SU-DHL-6 (cell line): Measurements from ENCODE around the gene CLPTM1L.

ENCODE experiments used
- CTCF ChIP-seq: fragments of 200-600 bp; sonication (generic); IDR thresholded peaks from one replicate; pipeline ENCODE4 v1.5.1; 2017; ENCODE audit warnings: antibody characterized with exemption, mild to moderate bottlenecking, low read length, moderate library complexity; ENCODE audit not compliant: insufficient read depth, poor library complexity, severe bottlenecking
- EZH2phosphoT487 ChIP-seq: fragments of 200-600 bp; sonication (generic), shearing (Covaris generic); conservative IDR thresholded peaks from 2 replicates; pipeline ENCODE4 v1.6.1; 2018; ENCODE audit warnings: mild to moderate bottlenecking, antibody characterized with exemption, low read length, moderate library complexity, mixed read lengths

DNA sequence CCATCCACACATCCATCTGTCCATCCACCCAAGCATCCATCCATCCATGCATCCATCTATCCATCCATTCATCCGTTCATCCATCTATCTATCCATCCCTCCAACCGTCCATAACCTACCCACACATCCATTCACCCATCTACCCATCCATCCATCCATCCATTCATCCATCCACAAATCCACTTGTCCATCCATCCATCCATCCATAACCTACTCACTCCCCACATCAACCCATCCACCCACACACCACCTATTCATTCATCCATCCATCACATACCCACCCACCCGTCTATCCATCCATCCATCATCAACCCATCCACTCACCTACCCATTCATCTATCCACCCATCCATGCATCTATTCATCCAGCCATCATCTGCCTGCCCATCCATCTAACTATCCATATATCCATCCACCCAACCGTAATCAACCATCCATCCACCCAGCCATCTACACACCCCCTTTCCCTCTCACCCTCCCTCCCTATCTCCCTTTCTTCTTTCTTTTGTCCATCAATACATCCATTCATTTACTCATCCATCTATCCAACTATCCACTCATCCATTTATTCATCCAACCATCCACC lies 43.6 kb upstream of the CLPTM1L start:
- TF ChIP-seq CTCF (no peak), EZH2phosphoT487 (no peak)
